ENCODE measurements around the gene CACNA1G.

Gene CACNA1G

DNA sequence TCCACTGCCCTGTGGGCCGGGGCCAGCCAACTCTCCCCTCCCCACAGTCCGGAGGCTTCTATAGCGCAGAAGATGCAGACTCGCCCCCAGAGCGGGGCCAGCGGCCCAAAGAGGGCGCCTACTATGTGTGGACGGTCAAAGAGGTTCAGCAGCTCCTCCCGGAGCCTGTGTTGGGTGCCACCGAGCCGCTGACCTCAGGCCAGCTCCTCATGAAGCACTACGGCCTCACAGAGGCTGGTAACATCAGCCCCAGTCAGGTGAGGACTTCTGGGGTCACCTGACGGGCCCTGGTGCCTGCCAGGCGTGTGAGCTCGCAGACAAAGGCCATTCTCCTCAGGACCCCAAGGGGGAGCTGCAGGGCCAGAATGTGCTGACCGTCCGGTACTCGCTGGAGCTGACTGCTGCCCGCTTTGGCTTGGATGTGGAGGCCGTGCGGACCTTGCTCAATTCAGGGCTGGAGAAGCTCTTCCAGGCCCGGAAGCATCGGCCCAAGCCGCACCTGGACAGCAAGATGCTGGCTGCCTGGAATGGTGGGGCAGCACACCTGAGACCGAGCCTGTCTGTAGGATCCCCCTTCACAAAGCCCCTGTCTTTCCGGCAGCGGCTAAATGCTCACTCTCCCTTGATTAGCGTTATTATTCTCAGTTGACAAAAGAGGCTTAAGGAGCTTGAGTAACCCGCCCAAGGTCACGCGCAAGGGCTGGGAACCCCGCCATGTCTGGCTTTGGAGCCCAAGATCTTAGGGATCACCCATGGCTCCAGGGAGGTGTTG, 9.7 kb upstream of the CACNA1G start:
- no peaks in the 10 kb centered on the region for H3F3A ChIP-seq (ENCODE audit: low read depth)
- H3K4me1 ChIP-seq (ENCODE audit: insufficient read depth, low read length, poor library complexity, severe bottlenecking): peaks cover 13% of the 10 kb centered on the region
- H3K27me3 ChIP-seq (ENCODE audit: insufficient read depth, low read length, poor library complexity, severe bottlenecking): no peaks in the 10 kb centered on the region
- H3K9me2 ChIP-seq (replicated peaks; ENCODE audit: low read depth, low read length): no peaks in the 10 kb centered on the region
- no peak overlapping the region for H3K4me2 ChIP-seq (ENCODE audit: low read depth, low read length, poor library complexity, severe bottlenecking)
- H3K9me3 ChIP-seq (ENCODE audit: insufficient read depth, low read depth, low read length): no peaks in the 10 kb centered on the region
- TF ChIP-seq, protein P1, sequence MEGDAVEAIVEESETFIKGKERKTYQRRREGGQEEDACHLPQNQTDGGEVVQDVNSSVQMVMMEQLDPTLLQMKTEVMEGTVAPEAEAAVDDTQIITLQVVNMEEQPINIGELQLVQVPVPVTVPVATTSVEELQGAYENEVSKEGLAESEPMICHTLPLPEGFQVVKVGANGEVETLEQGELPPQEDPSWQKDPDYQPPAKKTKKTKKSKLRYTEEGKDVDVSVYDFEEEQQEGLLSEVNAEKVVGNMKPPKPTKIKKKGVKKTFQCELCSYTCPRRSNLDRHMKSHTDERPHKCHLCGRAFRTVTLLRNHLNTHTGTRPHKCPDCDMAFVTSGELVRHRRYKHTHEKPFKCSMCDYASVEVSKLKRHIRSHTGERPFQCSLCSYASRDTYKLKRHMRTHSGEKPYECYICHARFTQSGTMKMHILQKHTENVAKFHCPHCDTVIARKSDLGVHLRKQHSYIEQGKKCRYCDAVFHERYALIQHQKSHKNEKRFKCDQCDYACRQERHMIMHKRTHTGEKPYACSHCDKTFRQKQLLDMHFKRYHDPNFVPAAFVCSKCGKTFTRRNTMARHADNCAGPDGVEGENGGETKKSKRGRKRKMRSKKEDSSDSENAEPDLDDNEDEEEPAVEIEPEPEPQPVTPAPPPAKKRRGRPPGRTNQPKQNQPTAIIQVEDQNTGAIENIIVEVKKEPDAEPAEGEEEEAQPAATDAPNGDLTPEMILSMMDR (conservative IDR thresholded peaks at IDR 0.05; ENCODE audit: low read length): peak; percentile 67
- no peak for TF ChIP-seq EZH2phosphoT487 (IDR thresholded peaks at IDR 0.05; ENCODE audit: borderline replicate concordance)
- H3K9ac ChIP-seq (ENCODE audit: low read depth, low read length, poor library complexity, severe bottlenecking): no peak overlapping the region
- peaks cover 16% of the 10 kb centered on the region for H3K79me2 ChIP-seq (ENCODE audit: insufficient read depth, low read length)
- H3K4me3 ChIP-seq (ENCODE audit: low read length, poor library complexity, severe bottlenecking): no peak overlapping the region
- no peaks in the 10 kb centered on the region for H4K20me1 ChIP-seq (ENCODE audit: insufficient read depth, low read length, poor library complexity, severe bottlenecking)
- H2AFZ ChIP-seq (ENCODE audit: low read length): no peak overlapping the region
- H3K36me3 ChIP-seq (ENCODE audit: insufficient read depth, low read length): no peaks in the 10 kb centered on the region

DNA sequence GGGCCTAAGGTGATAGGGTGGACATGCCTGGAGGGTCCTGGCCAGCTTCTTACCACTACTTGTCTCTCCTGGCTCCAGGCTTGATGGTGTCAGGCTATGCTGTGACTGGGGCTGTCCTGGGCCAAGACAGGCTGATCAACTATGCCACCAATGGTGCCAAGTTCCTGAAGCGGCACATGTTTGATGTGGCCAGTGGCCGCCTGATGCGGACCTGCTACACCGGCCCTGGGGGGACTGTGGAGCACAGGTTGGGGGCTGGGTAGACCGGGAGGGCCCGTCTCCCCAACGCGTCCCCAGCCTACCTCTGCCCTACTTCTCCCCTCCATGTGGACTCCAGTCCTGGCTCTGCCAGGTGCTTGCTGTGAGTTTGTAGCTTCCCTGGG, 9.1 kb upstream of the CACNA1G start:
- H3K4me1 ChIP-seq (ENCODE audit: insufficient read depth, low read length, poor library complexity, severe bottlenecking): peaks cover 13% of the 10 kb centered on the region
- H4K20me1 ChIP-seq (ENCODE audit: insufficient read depth, low read length, poor library complexity, severe bottlenecking): no peaks in the 10 kb centered on the region
- no peak overlapping the region for H3K4me2 ChIP-seq (ENCODE audit: low read depth, low read length, poor library complexity, severe bottlenecking)
- H3K9me3 ChIP-seq (ENCODE audit: insufficient read depth, low read depth, low read length): no peaks in the 10 kb centered on the region
- H3F3A ChIP-seq (ENCODE audit: low read depth): no peaks in the 10 kb centered on the region
- H3K27me3 ChIP-seq (ENCODE audit: insufficient read depth, low read length, poor library complexity, severe bottlenecking): no peaks in the 10 kb centered on the region
- no peaks in the 10 kb centered on the region for H3K9me2 ChIP-seq (replicated peaks; ENCODE audit: low read depth, low read length)
- no peak overlapping the region for H3K9ac ChIP-seq (ENCODE audit: low read depth, low read length, poor library complexity, severe bottlenecking)
- H3K4me3 ChIP-seq (ENCODE audit: low read length, poor library complexity, severe bottlenecking): no peak overlapping the region
- H3K36me3 ChIP-seq (ENCODE audit: insufficient read depth, low read length): no peaks in the 10 kb centered on the region
- TF ChIP-seq, protein P1 (conservative IDR thresholded peaks at IDR 0.05; ENCODE audit: low read length): no peak
- TF ChIP-seq EZH2phosphoT487 (IDR thresholded peaks at IDR 0.05; ENCODE audit: borderline replicate concordance): no peak
- peaks cover 16% of the 10 kb centered on the region for H3K79me2 ChIP-seq (ENCODE audit: insufficient read depth, low read length)
- no peak overlapping the region for H2AFZ ChIP-seq (ENCODE audit: low read length)

DNA sequence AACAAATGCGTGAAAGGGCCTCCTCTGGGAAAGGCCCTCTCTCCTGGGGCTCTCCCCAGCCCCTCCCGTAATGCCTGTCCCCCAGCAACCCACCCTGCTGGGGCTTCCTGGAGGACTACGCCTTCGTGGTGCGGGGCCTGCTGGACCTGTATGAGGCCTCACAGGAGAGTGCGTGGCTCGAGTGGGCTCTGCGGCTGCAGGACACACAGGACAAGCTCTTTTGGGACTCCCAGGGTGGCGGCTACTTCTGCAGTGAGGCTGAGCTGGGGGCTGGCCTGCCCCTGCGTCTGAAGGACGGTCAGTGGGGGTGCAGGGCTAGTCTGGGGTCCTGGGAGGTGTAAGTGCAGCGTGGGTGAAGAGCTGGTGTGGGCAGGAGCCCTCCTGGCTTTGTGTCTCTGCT, 8.6 kb upstream of the CACNA1G start:
- H3K4me3 ChIP-seq (ENCODE audit: low read length, poor library complexity, severe bottlenecking): no peak overlapping the region
- H2AFZ ChIP-seq (ENCODE audit: low read length): no peak overlapping the region
- no peaks in the 10 kb centered on the region for H3K36me3 ChIP-seq (ENCODE audit: insufficient read depth, low read length)
- H4K20me1 ChIP-seq (ENCODE audit: insufficient read depth, low read length, poor library complexity, severe bottlenecking): no peaks in the 10 kb centered on the region
- H3K9me2 ChIP-seq (replicated peaks; ENCODE audit: low read depth, low read length): no peaks in the 10 kb centered on the region
- H3K4me2 ChIP-seq (ENCODE audit: low read depth, low read length, poor library complexity, severe bottlenecking): no peak overlapping the region
- peaks cover 13% of the 10 kb centered on the region for H3K4me1 ChIP-seq (ENCODE audit: insufficient read depth, low read length, poor library complexity, severe bottlenecking)
- H3K27me3 ChIP-seq (ENCODE audit: insufficient read depth, low read length, poor library complexity, severe bottlenecking): no peaks in the 10 kb centered on the region
- no peaks in the 10 kb centered on the region for H3K9me3 ChIP-seq (ENCODE audit: insufficient read depth, low read depth, low read length)
- no peak overlapping the region for H3K9ac ChIP-seq (ENCODE audit: low read depth, low read length, poor library complexity, severe bottlenecking)
- peaks cover 16% of the 10 kb centered on the region for H3K79me2 ChIP-seq (ENCODE audit: insufficient read depth, low read length)
- no peaks in the 10 kb centered on the region for H3F3A ChIP-seq (ENCODE audit: low read depth)
- TF ChIP-seq EZH2phosphoT487 (IDR thresholded peaks at IDR 0.05; ENCODE audit: borderline replicate concordance): no peak
- TF ChIP-seq, protein P1 (conservative IDR thresholded peaks at IDR 0.05; ENCODE audit: low read length): no peak

Data from Loucy (cell line).